Measurements from ENCODE around the gene CCDC9B. TPM values are rescaled to one million over a fixed set of nuclear protein-coding genes. Genes with fewer than 3 reads are reported as not detected.
A peak's percentile ranks its signal among the peaks of the same experiment; 100 is the strongest.

The CCDC9B gene
- total RNA-seq, 2 donors from 2014 or later = 9.0 to 29.7 TPM

- H3K4me1 ChIP-seq (replicated peaks) = no peaks in the 10 kb centered on the region
- intact Hi-C loops (cut with DNase I) = no loop called here
- no peak overlapping the region for H3K27ac ChIP-seq
- H3K4me3 ChIP-seq = no peak overlapping the region
- H3K36me3 ChIP-seq = no peaks in the 10 kb centered on the region
- no peak for DNase-seq (ENCODE audit: low spot score)
- 93% methylated on average over 3 of the region's 3 CpGs for WGBS
- TF ChIP-seq CTCF (IDR thresholded peaks at IDR 0.05) = no peak
- no peak for TF ChIP-seq POLR2AphosphoS5 (IDR thresholded peaks at IDR 0.05)
- no peaks in the 10 kb centered on the region for H3K9me3 ChIP-seq
- H3K27me3 ChIP-seq (replicated peaks; ENCODE audit: insufficient read depth) = no peaks in the 10 kb centered on the region
Observed at GRCh38 chr15:40292246-40292645, 48.5 kb downstream of the CCDC9B start.

- H3K27me3 ChIP-seq (replicated peaks; ENCODE audit: insufficient read depth) = no peaks in the 10 kb centered on the region
- TF ChIP-seq CTCF (IDR thresholded peaks at IDR 0.05) = no peak
- no peak for TF ChIP-seq POLR2A (IDR thresholded peaks at IDR 0.05)
- no peak for TF ChIP-seq POLR2AphosphoS5 (IDR thresholded peaks at IDR 0.05)
- DNase-seq (ENCODE audit: low spot score) = peak; percentile 25
- WGBS = 18% methylated on average over 50 of the region's 68 CpGs
- H3K9me3 ChIP-seq = no peaks in the 10 kb centered on the region
- H3K4me1 ChIP-seq (replicated peaks) = no peaks in the 10 kb centered on the region
- H3K4me3 ChIP-seq = peak overlapping the region in 1 of 2 donors; percentile 19
- intact Hi-C loops (cut with DNase I) = no loop called here
- no peaks in the 10 kb centered on the region for H3K36me3 ChIP-seq
- no peak overlapping the region for H3K27ac ChIP-seq
Observed at GRCh38 chr15:40290918-40291574, 49.7 kb downstream of the CCDC9B start.

GRCh38 chr15:40290545-40290917 lies 50.2 kb downstream of the CCDC9B start:
- no peaks in the 10 kb centered on the region for H3K4me1 ChIP-seq (replicated peaks)
- intact Hi-C loops (cut with DNase I) = no loop called here
- no peak overlapping the region for H3K4me3 ChIP-seq
- TF ChIP-seq CTCF (IDR thresholded peaks at IDR 0.05) (no peak), POLR2AphosphoS5 (IDR thresholded peaks at IDR 0.05) (no peak), POLR2A (IDR thresholded peaks at IDR 0.05) (no peak)
- no peaks in the 10 kb centered on the region for H3K9me3 ChIP-seq
- no peaks in the 10 kb centered on the region for H3K27me3 ChIP-seq (replicated peaks; ENCODE audit: insufficient read depth)
- no peak overlapping the region for H3K27ac ChIP-seq
- no peak for DNase-seq (ENCODE audit: low spot score)
- WGBS = 38% methylated on average over 12 of the region's 12 CpGs
- H3K36me3 ChIP-seq = no peaks in the 10 kb centered on the region

- 60% methylated on average over 6 of the region's 6 CpGs for WGBS
- Histone ChIP-seq H3K4me3 (no peak overlapping the region), H3K27me3 (replicated peaks; ENCODE audit: insufficient read depth) (no peaks in the 10 kb centered on the region), H3K9me3 (no peaks in the 10 kb centered on the region), H3K36me3 (no peaks in the 10 kb centered on the region), H3K4me1 (replicated peaks) (no peaks in the 10 kb centered on the region), H3K27ac (no peak overlapping the region)
- intact Hi-C loops (cut with DNase I) = loop anchor here (10.0 kb wide), 1 partner anchor 76 kb away; no protein-coding TSS in a partner anchor
- TF ChIP-seq CTCF (IDR thresholded peaks at IDR 0.05) (no peak), POLR2AphosphoS5 (IDR thresholded peaks at IDR 0.05) (no peak), POLR2A (IDR thresholded peaks at IDR 0.05) (no peak)
- peak; percentile 46 for DNase-seq (ENCODE audit: low spot score)
Observed at GRCh38 chr15:40289140-40289775, 51.5 kb downstream of the CCDC9B start.

- H3K4me1 ChIP-seq (replicated peaks) = no peaks in the 10 kb centered on the region
- peaks cover 4% of the 10 kb centered on the region for H3K27me3 ChIP-seq (replicated peaks; ENCODE audit: insufficient read depth)
- intact Hi-C loops (cut with DNase I) = loop anchor here (10.0 kb wide), 1 partner anchor 77 kb away; no protein-coding TSS in a partner anchor
- H3K9me3 ChIP-seq = no peaks in the 10 kb centered on the region
- WGBS = 78% methylated on average over 4 of the region's 4 CpGs
- no peaks in the 10 kb centered on the region for H3K36me3 ChIP-seq
- no peak overlapping the region for H3K4me3 ChIP-seq
- TF ChIP-seq POLR2AphosphoS5 (IDR thresholded peaks at IDR 0.05) (no peak), POLR2A (IDR thresholded peaks at IDR 0.05) (no peak), CTCF (IDR thresholded peaks at IDR 0.05) (no peak)
- no peak for DNase-seq (ENCODE audit: low spot score)
- H3K27ac ChIP-seq = no peak overlapping the region
Observed at GRCh38 chr15:40287968-40288367, 52.8 kb downstream of the CCDC9B start.

Data from prostate gland (tissue), 2 donors.